Smooth muscle cell of the brain vasculature (primary cell): ENCODE data around the gene ADD3.
"Not testable (repeated sequence)": the region's sequence is repeated elsewhere in the genome, so short reads cannot be mapped to it uniquely, and the experiment has no call there.

Experiments used
- DNase-seq: peaks from one replicate; pipeline ENCODE4 v3.0.0-alpha.2; 2012; ENCODE audit warnings: low read depth, low spot score

ADD3 gene

DNA sequence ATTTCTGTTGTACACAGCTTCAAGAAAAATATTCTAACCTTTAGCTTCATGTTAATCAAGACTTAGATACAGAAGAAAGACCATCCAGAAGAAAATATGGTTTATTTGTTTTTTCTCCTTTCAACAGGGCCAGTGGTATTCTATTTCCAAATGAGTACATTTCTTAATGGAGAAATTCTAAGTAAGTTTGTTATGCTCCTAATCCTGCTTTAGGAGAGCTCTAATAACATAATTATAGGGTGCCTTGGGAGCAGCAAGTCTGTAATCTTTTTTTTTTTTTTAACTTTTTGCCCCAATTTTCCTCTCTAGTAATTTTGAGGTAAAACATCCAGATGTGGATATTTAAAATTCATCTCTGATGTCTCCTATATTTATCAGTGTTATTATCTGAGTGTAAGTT, 98.1 kb downstream of the ADD3 start:
- no peak for DNase-seq

- no peak for DNase-seq
Observed at GRCh38 chr10:110107430-110107829, 99.6 kb downstream of the ADD3 start.

GRCh38 chr10:110107887-110108286, 100.1 kb downstream of the ADD3 start:
- no peak for DNase-seq

GRCh38 chr10:110109511-110109910, 101.7 kb downstream of the ADD3 start:
- no peak for DNase-seq

- no peak for DNase-seq
Observed at GRCh38 chr10:110110338-110110737, 102.6 kb downstream of the ADD3 start.

DNA sequence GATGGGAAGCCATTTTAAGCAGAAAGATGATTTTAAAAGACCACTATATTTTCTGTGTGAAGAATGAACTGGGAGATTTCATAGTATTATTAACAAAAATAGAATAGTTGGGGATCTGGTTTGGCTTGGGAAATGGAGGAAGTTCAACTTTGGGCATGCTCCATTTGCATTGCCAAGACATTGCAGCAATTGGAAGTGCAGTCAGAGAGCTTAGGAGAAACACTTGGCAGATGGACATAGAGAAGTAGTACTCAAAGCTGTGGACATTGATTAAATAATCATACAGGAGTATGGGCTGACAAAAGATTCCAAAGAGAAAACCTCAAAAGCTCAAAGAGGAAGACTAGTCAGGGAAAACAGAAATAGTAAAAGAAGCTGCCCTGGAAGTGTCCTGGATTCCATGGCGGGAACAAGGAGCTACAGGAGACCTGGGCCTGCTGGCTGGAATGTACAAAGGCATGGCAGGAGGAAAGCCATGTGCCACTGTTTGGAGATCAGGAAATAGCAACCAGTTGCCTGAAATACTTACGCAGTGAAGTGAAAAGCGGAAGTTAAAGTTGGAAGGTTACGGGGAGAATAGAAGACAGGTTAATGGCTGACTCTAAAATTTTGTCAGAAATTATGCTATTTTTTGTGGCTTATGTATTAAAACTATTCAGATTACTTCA, 106.0 kb downstream of the ADD3 start:
- DNase-seq, result no peak

DNA sequence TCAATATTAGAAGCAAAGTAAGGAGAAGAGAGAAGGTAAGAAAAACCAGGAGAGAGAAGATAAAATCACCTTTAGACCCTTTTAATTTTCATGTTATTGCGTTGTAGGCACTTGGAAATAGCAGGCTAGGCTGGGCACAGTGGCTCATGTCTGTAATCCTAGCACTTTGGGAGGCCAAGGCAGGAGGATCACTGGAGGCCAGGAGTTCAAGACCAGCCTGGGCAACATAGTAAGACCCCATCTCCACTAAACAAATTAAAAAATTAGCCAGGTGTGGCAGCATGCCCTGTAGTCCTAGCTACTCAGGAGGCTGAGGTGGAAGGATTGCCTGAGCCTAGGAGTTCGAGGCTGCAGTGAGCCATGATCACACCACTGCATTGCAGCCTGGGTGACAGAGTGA, 106.9 kb downstream of the ADD3 start:
- not testable (repeated sequence) for DNase-seq

GRCh38 chr10:110115784-110116520, 108.2 kb downstream of the ADD3 start:
- no peak for DNase-seq

GRCh38 chr10:110118891-110119621, 111.3 kb downstream of the ADD3 start:
- no peak for DNase-seq

- no peak for DNase-seq
Observed at GRCh38 chr10:110123594-110123993, 115.8 kb downstream of the ADD3 start.

DNA sequence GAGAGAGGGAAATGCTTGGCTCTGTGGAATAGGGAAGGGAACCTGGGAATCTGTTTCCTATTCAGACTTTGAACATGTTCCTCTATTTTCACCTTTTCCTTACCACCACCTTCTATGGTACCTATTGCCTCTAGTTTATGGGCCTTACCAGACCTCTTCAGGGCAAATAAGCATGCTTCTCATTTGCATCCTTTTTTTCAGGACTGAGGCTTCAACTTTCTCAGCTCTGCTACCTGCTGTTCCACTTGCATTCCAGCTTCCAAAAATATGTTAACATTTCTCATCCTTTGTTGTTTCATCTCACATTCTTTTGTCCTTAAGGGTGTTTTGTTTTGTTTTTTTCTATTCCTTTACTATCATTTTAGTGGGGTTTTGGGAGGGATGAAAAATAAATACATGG, 121.7 kb downstream of the ADD3 start:
- DNase-seq, result no peak

DNA sequence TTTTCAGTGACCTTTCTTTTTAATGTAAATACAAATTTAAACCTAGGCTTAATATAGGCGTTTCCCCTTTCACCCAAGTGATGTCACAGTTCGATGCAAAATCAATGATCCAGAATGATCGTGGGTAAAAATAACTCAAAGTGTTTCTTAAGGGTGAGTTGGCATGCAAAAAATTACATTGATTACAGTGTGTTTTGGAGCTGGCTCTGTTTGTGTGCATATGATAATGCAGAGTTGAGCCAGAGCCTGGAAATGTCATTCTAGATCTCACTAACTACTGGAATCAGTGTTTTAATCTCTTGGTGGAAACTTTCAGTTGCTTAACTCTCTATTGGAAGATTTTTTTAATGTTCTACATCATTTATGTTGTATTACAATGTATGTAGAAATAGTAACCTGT, 127.1 kb downstream of the ADD3 start:
- no peak for DNase-seq

DNA sequence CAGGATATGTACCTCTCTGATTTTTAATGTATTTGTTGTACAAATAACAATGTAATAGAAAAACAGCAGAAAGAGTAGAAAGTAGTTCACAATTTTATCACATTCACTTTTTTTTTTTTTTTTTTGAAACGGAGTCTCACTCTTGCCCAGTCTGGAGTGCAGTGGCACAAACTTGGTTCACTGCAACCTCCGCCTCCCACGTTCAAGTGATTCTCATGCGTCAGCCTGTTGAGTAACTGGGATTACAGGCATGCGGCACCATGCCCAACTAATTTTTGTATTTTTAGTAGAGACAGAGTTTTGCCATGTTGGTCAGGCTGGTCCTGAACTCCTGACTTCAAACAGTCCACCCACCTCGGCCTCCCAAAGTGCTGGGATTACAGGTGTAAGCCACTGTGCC, 128.1 kb downstream of the ADD3 start:
- DNase-seq, result not testable (repeated sequence)

GRCh38 chr10:110137142-110137545, 129.4 kb downstream of the ADD3 start:
- DNase-seq, result peak; percentile 37

GRCh38 chr10:110138197-110138812, 130.5 kb downstream of the ADD3 start:
- peak; percentile 36 for DNase-seq

- DNase-seq, result no peak
Observed at GRCh38 chr10:110141185-110141584, 133.4 kb downstream of the ADD3 start.

- DNase-seq, result no peak
Observed at GRCh38 chr10:110141871-110142635, 134.3 kb downstream of the ADD3 start.

GRCh38 chr10:110142965-110143364, 135.2 kb downstream of the ADD3 start:
- no peak for DNase-seq

DNA sequence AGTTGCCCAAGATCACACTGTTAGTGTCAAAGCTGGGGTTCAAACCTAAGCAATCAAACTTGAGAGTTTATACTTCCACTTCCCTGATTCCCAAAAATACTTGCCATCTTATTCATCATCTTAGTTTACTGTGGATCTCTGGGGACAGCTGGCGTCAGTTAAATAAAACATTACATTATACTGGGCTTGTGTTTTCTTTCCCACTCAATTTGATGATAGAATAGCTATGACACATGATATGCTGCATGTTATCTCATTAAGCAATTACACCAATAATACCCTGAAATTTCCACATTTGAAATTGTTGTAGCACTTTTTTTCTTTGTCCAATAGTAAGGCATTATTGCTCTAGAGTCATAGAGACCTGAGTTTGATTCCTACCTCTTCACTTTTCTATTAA, 136.7 kb downstream of the ADD3 start:
- no peak for DNase-seq

GRCh38 chr10:110147961-110148360, 140.2 kb downstream of the ADD3 start:
- no peak for DNase-seq

GRCh38 chr10:110149259-110149658, 141.5 kb downstream of the ADD3 start:
- no peak for DNase-seq
